ENCODE measurements around the gene CAMK2B. TPM values are rescaled to one million over a fixed set of nuclear protein-coding genes. Genes with fewer than 3 reads are reported as not detected.
A peak's percentile ranks its signal among the peaks of the same experiment; 100 is the strongest.

The CAMK2B gene
- total RNA-seq, 1 donor from 2014 or later = 98.0 TPM

DNA sequence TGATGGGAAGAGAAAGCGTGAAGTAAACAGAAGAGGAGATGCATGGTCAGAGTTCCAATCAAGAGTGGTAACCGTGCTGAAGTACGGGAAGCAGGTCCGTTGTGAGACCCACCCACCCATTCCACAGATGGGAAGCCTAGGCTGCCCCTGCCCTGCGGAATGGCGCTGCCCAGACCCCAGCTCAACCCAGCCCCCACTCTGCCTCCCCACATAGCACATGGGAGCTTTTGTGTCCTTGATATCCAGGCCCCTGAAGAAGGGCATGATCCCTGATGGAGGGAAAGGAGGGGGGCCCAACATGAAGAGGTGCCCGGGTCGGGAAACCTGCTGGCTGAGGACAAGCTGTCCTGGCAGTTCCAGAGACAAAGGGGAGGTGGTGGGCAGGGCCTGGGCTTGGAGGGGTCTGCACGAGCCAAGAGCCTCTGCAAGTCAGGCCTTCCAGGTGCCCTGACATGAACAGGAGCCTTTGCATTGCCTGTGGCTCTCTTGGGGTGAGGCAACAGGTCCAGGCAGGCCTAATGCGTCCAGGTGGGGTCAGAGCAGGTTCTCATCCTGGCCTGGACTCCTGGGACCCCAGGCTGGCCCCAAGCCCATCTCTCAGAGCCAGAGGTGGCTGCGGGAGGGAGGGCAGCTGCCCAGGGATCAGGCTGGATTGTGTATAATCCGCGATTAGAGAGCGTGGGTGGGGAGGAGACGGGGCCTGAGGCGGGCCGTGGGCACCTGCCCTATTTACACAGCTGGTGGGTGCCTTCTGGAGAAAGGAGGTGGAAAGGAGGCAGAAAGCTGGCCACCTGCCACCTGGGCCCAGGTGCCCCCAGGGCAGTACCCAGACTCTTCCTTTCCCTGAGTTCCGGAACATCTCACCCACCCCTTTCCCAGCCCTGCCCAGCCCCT, 101.1 kb downstream of the CAMK2B start:
- Histone ChIP-seq H3K27ac (replicated peaks) (no peak overlapping the region), H3K27me3 (ENCODE audit: low read depth) (peaks cover 25% of the 10 kb centered on the region), H3K4me3 (no peak overlapping the region), H3K9me3 (replicated peaks) (no peaks in the 10 kb centered on the region), H3K36me3 (peaks cover 5% of the 10 kb centered on the region), H3K4me1 (no peaks in the 10 kb centered on the region)
- no peak for DNase-seq
- no peak for TF ChIP-seq CTCF (IDR thresholded peaks at IDR 0.05; ENCODE audit: borderline replicate concordance)
- intact Hi-C loops (cut with micrococcal nuclease) = no loop called here

- DNase-seq = no peak
- peaks cover 25% of the 10 kb centered on the region for H3K27me3 ChIP-seq (ENCODE audit: low read depth)
- intact Hi-C loops (cut with micrococcal nuclease) = no loop called here
- TF ChIP-seq CTCF (IDR thresholded peaks at IDR 0.05; ENCODE audit: borderline replicate concordance) = no peak
- H3K9me3 ChIP-seq (replicated peaks) = no peaks in the 10 kb centered on the region
- H3K36me3 ChIP-seq = peaks cover 5% of the 10 kb centered on the region
- no peak overlapping the region for H3K4me3 ChIP-seq
- no peak overlapping the region for H3K27ac ChIP-seq (replicated peaks)
- no peaks in the 10 kb centered on the region for H3K4me1 ChIP-seq
Observed at GRCh38 chr7:44223362-44224079, 101.9 kb downstream of the CAMK2B start.

DNA sequence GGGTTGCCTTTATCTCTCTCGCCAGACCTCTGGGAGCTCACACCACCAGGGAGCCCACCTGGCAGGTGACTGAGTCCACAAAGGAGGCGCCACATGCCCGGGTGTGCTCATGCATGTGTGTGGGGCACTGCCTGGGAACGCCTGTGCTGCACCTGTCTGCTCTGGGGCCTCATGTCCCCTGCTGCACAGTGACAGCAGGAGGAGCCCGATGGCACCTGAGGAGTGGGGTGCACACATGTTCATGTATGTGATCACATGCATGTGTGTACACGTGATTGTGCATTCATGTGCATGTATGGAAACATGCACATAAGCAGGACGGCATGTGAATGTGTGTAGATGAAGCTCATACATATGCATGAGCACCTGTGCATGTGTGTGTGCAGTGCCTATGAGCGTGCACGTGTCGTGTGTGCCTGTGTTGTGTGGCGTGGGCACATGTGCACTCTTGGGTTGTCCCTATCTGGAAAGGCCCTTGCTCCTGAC, 102.6 kb downstream of the CAMK2B start:
- intact Hi-C loops (cut with micrococcal nuclease) = no loop called here

GRCh38 chr7:44222074-44222473, 103.3 kb downstream of the CAMK2B start:
- Histone ChIP-seq H3K36me3 (peaks cover 5% of the 10 kb centered on the region), H3K4me1 (no peaks in the 10 kb centered on the region), H3K9me3 (replicated peaks) (no peaks in the 10 kb centered on the region), H3K4me3 (no peak overlapping the region), H3K27me3 (ENCODE audit: low read depth) (peaks cover 25% of the 10 kb centered on the region), H3K27ac (replicated peaks) (no peak overlapping the region)
- TF ChIP-seq CTCF (IDR thresholded peaks at IDR 0.05; ENCODE audit: borderline replicate concordance) = no peak
- DNase-seq = no peak
- intact Hi-C loops (cut with micrococcal nuclease) = no loop called here

More for the DNA sequence above, 102.6 kb downstream of the CAMK2B start:
- Histone ChIP-seq H3K4me1 (no peaks in the 10 kb centered on the region), H3K9me3 (replicated peaks) (no peaks in the 10 kb centered on the region), H3K27ac (replicated peaks) (no peak overlapping the region), H3K36me3 (peaks cover 5% of the 10 kb centered on the region), H3K4me3 (no peak overlapping the region), H3K27me3 (ENCODE audit: low read depth) (peaks cover 25% of the 10 kb centered on the region)
- no peak for TF ChIP-seq CTCF (IDR thresholded peaks at IDR 0.05; ENCODE audit: borderline replicate concordance)
- peak; percentile 7 for DNase-seq

DNA sequence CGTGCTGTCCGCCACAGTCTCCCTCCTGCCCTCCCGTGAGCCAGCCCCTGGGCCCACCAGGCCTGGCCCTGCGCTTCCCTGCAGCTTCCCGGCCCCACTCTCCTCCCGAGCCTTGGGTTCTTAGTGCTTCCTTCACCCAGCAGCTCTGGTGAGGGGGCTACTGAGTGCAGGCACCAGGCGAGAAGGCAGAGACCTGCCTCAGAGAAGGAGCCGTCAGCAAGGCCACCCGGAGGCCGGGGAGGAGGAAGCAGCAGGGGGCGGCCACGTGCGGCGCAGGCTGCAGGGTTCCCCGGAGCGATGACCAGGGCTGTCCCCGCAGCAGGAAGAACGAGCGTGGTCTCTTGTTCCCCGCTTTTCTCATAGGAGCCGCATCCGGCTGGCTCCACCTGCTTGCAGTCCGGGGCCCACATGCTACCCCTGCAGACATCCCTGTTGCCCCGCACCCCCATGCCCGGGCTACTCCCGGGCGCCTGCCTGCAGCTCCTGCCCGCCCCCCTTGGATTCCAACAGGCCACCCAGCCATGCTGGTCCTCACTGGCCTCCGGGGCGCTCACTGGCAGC, 104.1 kb downstream of the CAMK2B start:
- intact Hi-C loops (cut with micrococcal nuclease) = no loop called here
- Histone ChIP-seq H3K27ac (replicated peaks) (no peak overlapping the region), H3K9me3 (replicated peaks) (no peaks in the 10 kb centered on the region), H3K4me1 (no peaks in the 10 kb centered on the region), H3K36me3 (peaks cover 5% of the 10 kb centered on the region), H3K4me3 (no peak overlapping the region), H3K27me3 (ENCODE audit: low read depth) (peaks cover 23% of the 10 kb centered on the region)
- no peak for TF ChIP-seq CTCF (IDR thresholded peaks at IDR 0.05; ENCODE audit: borderline replicate concordance)
- DNase-seq = peak; percentile 13

Data from left ventricle myocardium inferior (tissue), 1 donor.